T-helper 17 cell (primary cell): ENCODE data around the gene BRINP3. TPM values are rescaled to one million over a fixed set of nuclear protein-coding genes. Genes with fewer than 3 reads are reported as not detected.

ENCODE experiments used
- ATAC-seq: fragments of 150-1000 bp; cut with Tn5 transposase; 2 replicates; pipeline ENCODE4 v1.10.0; 2021; ENCODE audit warnings: mild to moderate bottlenecking, moderate library complexity
- DNase-seq, 3 donors: peaks; one replicate each; pipeline versions ENCODE4 v3.0.0 to v3.0.0-alpha.2; 2020 to 2021
- H3K9me3 ChIP-seq: one replicate; pipeline ENCODE4 v1.7.0; 2013; ENCODE audit warnings: low read length, mild to moderate bottlenecking; ENCODE audit not compliant: control insufficient read depth, poor library complexity, severe bottlenecking
- H3K27ac Mint-ChIP-seq: one replicate; pipeline ENCODE4 v1.8.0; 2022; ENCODE audit warnings: mild to moderate bottlenecking, moderate library complexity, mixed read lengths
- H3K27me3 Mint-ChIP-seq: one replicate; pipeline ENCODE4 v1.8.0; 2022; ENCODE audit warnings: mixed read lengths
- H3K36me3 Mint-ChIP-seq: one replicate; pipeline ENCODE4 v1.8.0; 2022; ENCODE audit warnings: low read depth, mixed read lengths
- H3K4me1 Mint-ChIP-seq: one replicate; pipeline ENCODE4 v1.8.0; 2022; ENCODE audit warnings: mild to moderate bottlenecking, mixed read lengths
- H3K4me3 Mint-ChIP-seq: one replicate; pipeline ENCODE4 v1.8.0; 2022; ENCODE audit warnings: mild to moderate bottlenecking, moderate library complexity, mixed read lengths
- total RNA-seq, 4 donors: library from RNA in 2 of 4; stranded (reverse) in 2 of 4; gene quantifications; one replicate each; pipeline ENCODE4 v1.2.3 and lab custom pipeline; 2022 to 2026

Gene BRINP3
- total RNA-seq, 2 donors from 2014 or later = not detected

DNA sequence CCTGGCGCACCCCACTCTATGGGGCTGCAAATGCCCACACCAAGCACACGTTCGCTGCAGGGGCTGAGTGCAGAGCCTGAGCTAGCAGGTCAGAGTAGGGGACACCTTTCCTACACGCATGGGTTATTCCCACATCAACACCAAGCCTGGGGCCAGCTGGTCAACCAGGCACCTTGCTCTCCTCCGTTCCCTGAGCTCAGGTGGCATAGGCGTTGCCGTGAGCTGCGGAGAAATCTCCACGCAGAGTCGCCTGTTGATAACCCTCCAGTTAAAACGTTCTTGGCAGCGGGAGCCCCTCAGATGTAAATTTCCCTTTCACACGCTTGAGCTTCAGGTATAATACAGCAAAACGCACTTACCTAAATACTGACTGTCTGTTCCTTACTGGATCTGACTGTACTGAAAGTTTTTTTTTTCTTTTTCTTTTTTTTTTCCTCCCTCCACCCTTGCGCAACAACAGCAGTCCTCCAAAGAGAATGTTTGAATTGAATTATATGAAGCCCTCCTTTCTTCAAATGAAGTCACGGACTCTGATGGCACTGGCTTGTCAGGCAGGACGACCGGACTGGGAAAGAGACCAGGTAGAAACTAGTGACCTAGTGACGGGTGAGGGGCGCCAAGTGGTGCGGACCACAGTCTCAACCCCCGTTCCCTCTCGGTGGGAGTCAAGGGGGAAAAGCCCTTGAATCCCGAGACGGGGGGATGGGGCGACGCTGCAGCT, 2.1 kb downstream of the BRINP3 start:
- peaks cover 2% of the 10 kb centered on the region for H3K4me1 Mint-ChIP-seq

GRCh38 chr1:190474650-190475211, 2.9 kb downstream of the BRINP3 start:
- H3K27ac Mint-ChIP-seq = no peak overlapping the region
- H3K36me3 Mint-ChIP-seq = no peaks in the 10 kb centered on the region
- no peak for ATAC-seq
- no peak for DNase-seq
- peaks cover 2% of the 10 kb centered on the region for H3K4me1 Mint-ChIP-seq
- no peak overlapping the region for H3K4me3 Mint-ChIP-seq
- no peaks in the 10 kb centered on the region for H3K9me3 ChIP-seq
- peaks cover 16% of the 10 kb centered on the region for H3K27me3 Mint-ChIP-seq

More for the DNA sequence above, 2.1 kb downstream of the BRINP3 start:
- Mint-ChIP-seq H3K36me3 (no peaks in the 10 kb centered on the region), H3K27me3 (peaks cover 16% of the 10 kb centered on the region), H3K4me3 (no peak overlapping the region), H3K27ac (no peak overlapping the region)
- DNase-seq (no peak), ATAC-seq (no peak)
- H3K9me3 ChIP-seq = no peaks in the 10 kb centered on the region

GRCh38 chr1:190474010-190474409, 3.7 kb downstream of the BRINP3 start:
- H3K4me1 Mint-ChIP-seq = peaks cover 2% of the 10 kb centered on the region
- no peak overlapping the region for H3K4me3 Mint-ChIP-seq
- peaks cover 16% of the 10 kb centered on the region for H3K27me3 Mint-ChIP-seq
- ATAC-seq (no peak), DNase-seq (no peak)
- no peak overlapping the region for H3K27ac Mint-ChIP-seq
- H3K9me3 ChIP-seq = no peaks in the 10 kb centered on the region
- no peaks in the 10 kb centered on the region for H3K36me3 Mint-ChIP-seq

- Mint-ChIP-seq H3K27ac (no peak overlapping the region), H3K27me3 (peaks cover 16% of the 10 kb centered on the region), H3K36me3 (no peaks in the 10 kb centered on the region), H3K4me3 (no peak overlapping the region), H3K4me1 (no peaks in the 10 kb centered on the region)
- H3K9me3 ChIP-seq = no peaks in the 10 kb centered on the region
- ATAC-seq = no peak
- no peak for DNase-seq
Observed at GRCh38 chr1:190472494-190472893, 5.2 kb downstream of the BRINP3 start.

GRCh38 chr1:190472042-190472441, 5.6 kb downstream of the BRINP3 start:
- H3K9me3 ChIP-seq = no peaks in the 10 kb centered on the region
- Mint-ChIP-seq H3K4me1 (no peaks in the 10 kb centered on the region), H3K36me3 (no peaks in the 10 kb centered on the region), H3K27ac (no peak overlapping the region), H3K27me3 (peaks cover 16% of the 10 kb centered on the region), H3K4me3 (no peak overlapping the region)
- DNase-seq = no peak
- ATAC-seq = no peak

DNA sequence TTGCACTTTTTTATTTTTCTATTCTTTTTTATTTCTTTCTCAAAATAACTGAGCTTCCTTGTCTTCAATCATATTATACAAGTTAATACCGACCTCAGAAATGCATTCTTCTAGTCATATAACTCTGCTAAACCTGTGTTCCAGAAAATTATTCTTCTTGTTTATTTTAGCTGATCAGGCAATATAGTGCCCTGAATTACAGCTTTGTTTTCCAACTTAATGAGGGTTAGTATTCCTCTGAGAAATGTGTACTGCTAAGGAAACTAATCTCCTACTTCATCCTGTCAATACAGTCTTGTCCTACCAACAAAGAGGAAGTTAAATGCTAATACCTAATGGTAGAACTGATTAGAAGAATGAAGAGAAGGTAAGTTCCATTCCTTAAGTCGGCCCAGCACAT, 13.0 kb downstream of the BRINP3 start:
- Mint-ChIP-seq H3K36me3 (no peaks in the 10 kb centered on the region), H3K4me3 (no peak overlapping the region), H3K27me3 (no peaks in the 10 kb centered on the region), H3K4me1 (no peaks in the 10 kb centered on the region), H3K27ac (no peak overlapping the region)
- DNase-seq = no peak
- ATAC-seq = no peak
- no peaks in the 10 kb centered on the region for H3K9me3 ChIP-seq

GRCh38 chr1:190456129-190456528, 21.5 kb downstream of the BRINP3 start:
- no peaks in the 10 kb centered on the region for H3K4me1 Mint-ChIP-seq
- H3K36me3 Mint-ChIP-seq = no peaks in the 10 kb centered on the region
- H3K4me3 Mint-ChIP-seq = no peak overlapping the region
- ATAC-seq = no peak
- DNase-seq = no peak
- no peaks in the 10 kb centered on the region for H3K9me3 ChIP-seq
- no peaks in the 10 kb centered on the region for H3K27me3 Mint-ChIP-seq
- no peak overlapping the region for H3K27ac Mint-ChIP-seq

DNA sequence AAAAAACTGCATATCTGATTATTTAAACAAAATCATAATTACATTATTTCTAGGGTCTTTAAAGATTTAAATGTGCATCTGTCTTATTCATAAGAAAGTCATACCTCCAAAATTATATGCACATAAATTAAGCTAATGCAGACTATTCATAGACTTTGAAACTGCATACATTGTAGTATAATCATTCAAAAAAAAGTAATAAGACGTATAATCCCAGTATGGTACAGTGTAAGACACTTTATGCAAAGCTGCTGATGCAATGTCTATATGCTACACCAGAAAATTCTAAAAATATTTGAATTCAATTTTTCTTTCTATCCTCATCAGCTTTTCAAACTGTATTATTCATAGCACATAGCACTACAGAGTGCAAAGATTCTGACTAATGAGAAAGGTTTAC, 22.0 kb downstream of the BRINP3 start:
- ATAC-seq (no peak), DNase-seq (no peak)
- Mint-ChIP-seq H3K4me1 (no peaks in the 10 kb centered on the region), H3K27me3 (no peaks in the 10 kb centered on the region), H3K27ac (no peak overlapping the region), H3K4me3 (no peak overlapping the region), H3K36me3 (no peaks in the 10 kb centered on the region)
- H3K9me3 ChIP-seq = no peaks in the 10 kb centered on the region

- no peak for ATAC-seq
- H3K36me3 Mint-ChIP-seq = no peaks in the 10 kb centered on the region
- H3K4me3 Mint-ChIP-seq = no peak overlapping the region
- no peaks in the 10 kb centered on the region for H3K27me3 Mint-ChIP-seq
- H3K27ac Mint-ChIP-seq = no peak overlapping the region
- no peaks in the 10 kb centered on the region for H3K4me1 Mint-ChIP-seq
- H3K9me3 ChIP-seq = no peaks in the 10 kb centered on the region
- no peak for DNase-seq
Observed at GRCh38 chr1:190453550-190453949, 24.1 kb downstream of the BRINP3 start.

DNA sequence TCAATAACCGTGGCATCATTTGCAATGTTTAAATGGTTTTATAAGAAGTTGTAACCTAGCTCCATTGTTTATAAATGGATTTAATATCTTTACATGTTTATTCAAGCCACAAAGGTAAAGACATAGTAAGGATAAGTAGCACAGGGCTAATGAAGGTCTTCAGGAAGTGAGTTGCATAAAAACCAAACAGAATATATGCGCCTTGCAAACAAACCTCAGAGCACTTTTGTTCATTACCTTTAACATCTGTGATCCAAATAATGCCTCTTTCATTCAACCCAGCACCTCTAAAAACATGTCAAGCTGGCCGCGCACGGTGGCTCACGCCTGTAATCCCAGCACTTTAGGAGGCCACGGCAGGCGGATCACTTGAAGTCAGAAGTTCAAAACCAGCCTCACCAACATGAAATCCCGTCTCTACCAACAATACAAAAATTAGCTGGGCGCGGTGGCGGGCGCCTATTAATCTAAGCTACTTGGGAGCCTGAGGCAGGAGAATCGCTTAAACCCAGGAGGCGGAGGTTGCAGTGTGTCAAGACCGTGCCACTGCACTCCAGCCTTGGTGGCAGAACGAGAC, 25.3 kb downstream of the BRINP3 start:
- ATAC-seq (no peak), DNase-seq (no peak)
- Mint-ChIP-seq H3K27me3 (no peaks in the 10 kb centered on the region), H3K36me3 (no peaks in the 10 kb centered on the region), H3K4me3 (no peak overlapping the region), H3K4me1 (no peaks in the 10 kb centered on the region), H3K27ac (no peak overlapping the region)
- H3K9me3 ChIP-seq = no peaks in the 10 kb centered on the region

DNA sequence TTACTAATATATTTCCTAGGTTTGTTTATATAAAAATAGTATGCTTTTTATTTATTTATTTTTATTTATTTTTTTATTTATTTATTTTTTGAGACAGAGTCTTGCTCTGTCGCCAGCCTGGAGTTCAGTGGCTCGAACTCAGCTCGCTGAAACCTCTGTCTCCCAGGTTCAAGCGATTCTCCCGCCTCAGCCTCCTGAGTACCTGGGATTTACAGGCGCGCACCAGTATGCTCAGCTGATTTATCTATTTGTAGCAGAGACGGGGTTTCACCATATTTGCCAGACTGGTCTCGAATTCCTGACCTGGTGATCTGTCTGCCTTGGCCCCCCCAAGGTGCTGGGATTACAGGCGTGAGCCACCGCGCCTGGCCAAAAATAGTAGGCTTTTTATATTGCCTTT, 33.2 kb downstream of the BRINP3 start:
- Mint-ChIP-seq H3K36me3 (no peaks in the 10 kb centered on the region), H3K4me1 (no peaks in the 10 kb centered on the region), H3K4me3 (no peak overlapping the region), H3K27me3 (no peaks in the 10 kb centered on the region), H3K27ac (no peak overlapping the region)
- H3K9me3 ChIP-seq = no peaks in the 10 kb centered on the region
- ATAC-seq (no peak), DNase-seq (no peak)

GRCh38 chr1:190439447-190439846, 38.2 kb downstream of the BRINP3 start:
- ATAC-seq (no peak), DNase-seq (no peak)
- Mint-ChIP-seq H3K27ac (no peak overlapping the region), H3K36me3 (no peaks in the 10 kb centered on the region), H3K4me3 (no peak overlapping the region), H3K4me1 (no peaks in the 10 kb centered on the region), H3K27me3 (no peaks in the 10 kb centered on the region)
- H3K9me3 ChIP-seq = no peaks in the 10 kb centered on the region

- Mint-ChIP-seq H3K4me3 (no peak overlapping the region), H3K4me1 (no peaks in the 10 kb centered on the region), H3K27ac (no peak overlapping the region), H3K27me3 (no peaks in the 10 kb centered on the region), H3K36me3 (no peaks in the 10 kb centered on the region)
- H3K9me3 ChIP-seq = no peaks in the 10 kb centered on the region
- no peak for DNase-seq
- no peak for ATAC-seq
Observed at GRCh38 chr1:190436615-190437014, 41.0 kb downstream of the BRINP3 start.

DNA sequence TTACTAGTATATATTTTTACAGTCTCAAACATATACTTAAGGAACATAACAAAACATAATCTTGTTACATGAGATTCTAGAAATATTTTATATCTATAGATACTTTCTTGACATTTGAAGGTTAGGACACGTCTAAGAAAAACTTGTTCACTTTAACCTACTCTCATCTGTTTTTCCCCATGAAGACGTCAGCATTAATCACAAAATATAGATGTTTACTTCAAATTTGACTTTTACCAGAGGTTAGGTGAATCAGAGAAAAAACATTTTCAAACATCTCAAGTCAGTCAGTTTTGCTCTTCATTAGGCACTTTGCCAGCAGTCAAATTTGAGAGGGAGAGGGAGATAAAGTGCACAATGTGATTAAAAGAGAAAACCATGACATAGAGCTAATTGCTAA, 47.7 kb downstream of the BRINP3 start:
- H3K9me3 ChIP-seq = no peaks in the 10 kb centered on the region
- Mint-ChIP-seq H3K27ac (no peak overlapping the region), H3K4me3 (no peak overlapping the region), H3K27me3 (no peaks in the 10 kb centered on the region), H3K4me1 (no peaks in the 10 kb centered on the region), H3K36me3 (no peaks in the 10 kb centered on the region)
- DNase-seq (no peak), ATAC-seq (no peak)
